Measurements from ENCODE around the gene SCCPDH.

Gene SCCPDH

DNA sequence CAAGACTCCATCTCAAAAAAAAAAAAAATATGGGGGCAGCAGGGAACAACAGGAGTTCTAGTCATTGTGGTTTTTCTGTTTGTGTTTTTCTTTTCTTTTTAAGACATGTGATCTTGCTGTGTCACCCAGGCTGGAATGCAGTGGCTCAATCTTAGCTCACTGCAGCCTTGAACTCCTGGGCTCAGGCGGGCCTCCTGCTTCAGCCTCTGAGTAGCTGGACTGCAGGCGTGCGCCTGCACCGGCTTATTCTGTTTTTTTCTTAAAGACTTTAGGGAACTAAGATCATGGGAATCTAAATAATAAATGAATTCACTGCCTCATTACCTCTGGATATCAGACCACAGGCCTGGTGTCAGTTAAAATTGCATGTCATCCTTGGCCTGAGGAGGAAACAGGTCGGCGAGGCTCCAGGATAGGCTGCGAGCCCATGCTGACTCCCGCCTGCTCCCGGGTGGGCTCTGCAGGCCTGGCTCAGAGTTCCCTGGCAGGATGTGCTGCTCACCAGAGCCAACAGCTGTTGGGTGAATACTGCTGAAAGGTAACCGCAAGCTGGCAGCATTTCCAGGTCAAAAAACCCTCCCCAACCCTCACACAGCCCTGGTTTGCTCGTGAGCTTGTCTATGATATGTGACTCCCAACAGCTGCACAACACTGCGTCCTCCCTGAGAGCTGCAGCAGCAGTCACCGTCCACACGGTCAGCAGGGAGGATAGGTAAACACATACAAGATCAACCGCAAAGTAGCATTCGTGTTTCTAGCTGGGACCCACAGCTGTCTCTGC, 58.1 kb downstream of the SCCPDH start:
- H3K9me3 ChIP-seq (ENCODE audit: insufficient read depth, low read depth, low read length), result peaks cover 2% of the 10 kb centered on the region
- H3K27ac ChIP-seq (ENCODE audit: low read depth, low read length), result no peak overlapping the region
- H4K8ac ChIP-seq (ENCODE audit: low read depth, low read length), result no peak overlapping the region
- no peak overlapping the region for H3K4me3 ChIP-seq (ENCODE audit: low read depth, low read length)
- peak in 1 of 2 donors; percentile 8 for DNase-seq
- H3K23ac ChIP-seq (ENCODE audit: low read length), result no peak overlapping the region
- H4K12ac ChIP-seq (ENCODE audit: low read depth, low read length), result no peak overlapping the region
- H3K36me3 ChIP-seq (ENCODE audit: control insufficient read depth in 1 of 2, insufficient read depth in 2 of 2, low read length in 2 of 2), result no peaks in the 10 kb centered on the region
- no peak overlapping the region for H3K4ac ChIP-seq (ENCODE audit: low read depth, low read length)
- H2AK5ac ChIP-seq (ENCODE audit: low read length), result no peak overlapping the region
- H3K4me2 ChIP-seq (ENCODE audit: low read length), result no peak overlapping the region
- H3K79me2 ChIP-seq (ENCODE audit: control insufficient read depth, insufficient read depth, low read length, poor library complexity), result no peaks in the 10 kb centered on the region
- H3K4me1 ChIP-seq (ENCODE audit: control insufficient read depth in 1 of 2, insufficient read depth in 2 of 2, low read length in 2 of 2), result no peaks in the 10 kb centered on the region
- no peak overlapping the region for H4K91ac ChIP-seq (ENCODE audit: low read depth, low read length)
- H2AFZ ChIP-seq (ENCODE audit: insufficient read depth, low read length, poor library complexity), result no peak overlapping the region
- no peaks in the 10 kb centered on the region for H3K79me1 ChIP-seq (ENCODE audit: low read length)
- no CpG with 5 or more reads among the region's 16 CpGs for WGBS (ENCODE audit: extremely low coverage, insufficient coverage, insufficient read length)
- no peak overlapping the region for H2BK120ac ChIP-seq (ENCODE audit: insufficient read depth, low read length, poor library complexity)
- H3K27me3 ChIP-seq (ENCODE audit: insufficient read depth, low read length), result no peaks in the 10 kb centered on the region
- no peak overlapping the region for H2BK12ac ChIP-seq (ENCODE audit: low read length)
- peak overlapping the region; percentile 34 for H3K14ac ChIP-seq (ENCODE audit: low read length)
- no peak overlapping the region for H3K9ac ChIP-seq (ENCODE audit: low read length)
- H2BK5ac ChIP-seq (ENCODE audit: low read depth, low read length, poor library complexity), result no peak overlapping the region
- H3K18ac ChIP-seq (ENCODE audit: low read length), result no peak overlapping the region

DNA sequence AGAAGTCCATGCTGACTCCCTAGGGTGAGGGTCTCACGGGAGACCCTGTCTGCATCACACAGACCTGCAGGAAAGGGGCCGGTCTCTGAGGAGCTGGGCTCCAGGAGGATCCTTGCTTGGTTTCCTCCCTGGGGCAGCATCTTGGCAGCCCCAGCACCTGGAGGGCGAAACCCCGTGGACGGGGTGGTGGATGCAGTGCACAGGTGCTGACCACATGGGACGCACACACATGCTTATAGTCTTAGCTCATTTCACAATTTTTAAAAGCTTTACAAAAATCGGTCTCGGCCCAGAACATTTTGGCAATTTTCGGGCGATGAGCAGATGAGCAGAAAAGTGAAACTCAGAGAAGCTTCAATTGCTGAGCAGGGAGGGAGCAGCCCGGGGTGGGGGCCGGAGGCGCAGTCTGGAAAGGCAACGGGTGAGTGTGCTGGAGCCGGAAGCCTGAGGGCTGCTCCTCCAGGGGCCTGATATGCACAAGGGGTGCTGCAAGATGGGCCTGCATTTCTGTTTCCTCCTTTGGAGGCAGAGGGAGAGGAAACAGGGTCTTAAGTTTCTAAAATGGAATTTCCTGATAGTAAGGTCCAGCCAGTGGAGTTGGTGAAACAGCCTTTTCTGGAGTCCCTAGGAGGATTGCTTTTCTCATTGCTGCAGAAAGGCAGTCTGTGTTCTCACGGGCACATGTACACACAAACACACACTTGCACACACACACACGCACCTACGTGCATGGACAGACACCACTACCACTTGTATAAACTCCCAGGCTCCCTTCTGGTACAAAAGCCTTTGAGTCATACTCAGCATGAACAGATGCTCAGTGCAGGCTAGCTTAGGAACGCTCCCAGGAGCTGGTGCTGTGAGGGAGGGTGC, 60.6 kb downstream of the SCCPDH start:
- H3K18ac ChIP-seq (ENCODE audit: low read length), result no peak overlapping the region
- H3K36me3 ChIP-seq (ENCODE audit: control insufficient read depth in 1 of 2, insufficient read depth in 2 of 2, low read length in 2 of 2), result no peaks in the 10 kb centered on the region
- H3K9me3 ChIP-seq (ENCODE audit: insufficient read depth, low read depth, low read length), result peaks cover 2% of the 10 kb centered on the region
- no peak overlapping the region for H2BK12ac ChIP-seq (ENCODE audit: low read length)
- H2AK5ac ChIP-seq (ENCODE audit: low read length), result no peak overlapping the region
- H3K4me1 ChIP-seq (ENCODE audit: control insufficient read depth in 1 of 2, insufficient read depth in 2 of 2, low read length in 2 of 2), result peaks cover 3 to 5% of the 10 kb centered on the region in 2 experiments
- H3K79me1 ChIP-seq (ENCODE audit: low read length), result no peaks in the 10 kb centered on the region
- no peak overlapping the region for H4K91ac ChIP-seq (ENCODE audit: low read depth, low read length)
- no CpG with 5 or more reads among the region's 19 CpGs for WGBS (ENCODE audit: extremely low coverage, insufficient coverage, insufficient read length)
- H4K12ac ChIP-seq (ENCODE audit: low read depth, low read length), result no peak overlapping the region
- H4K8ac ChIP-seq (ENCODE audit: low read depth, low read length), result no peak overlapping the region
- H3K4me2 ChIP-seq (ENCODE audit: low read length), result no peak overlapping the region
- H3K79me2 ChIP-seq (ENCODE audit: control insufficient read depth, insufficient read depth, low read length, poor library complexity), result no peaks in the 10 kb centered on the region
- no peak overlapping the region for H3K4me3 ChIP-seq (ENCODE audit: low read depth, low read length)
- no peaks in the 10 kb centered on the region for H3K27me3 ChIP-seq (ENCODE audit: insufficient read depth, low read length)
- H3K4ac ChIP-seq (ENCODE audit: low read depth, low read length), result no peak overlapping the region
- H2BK120ac ChIP-seq (ENCODE audit: insufficient read depth, low read length, poor library complexity), result no peak overlapping the region
- no peak for DNase-seq
- no peak overlapping the region for H2AFZ ChIP-seq (ENCODE audit: insufficient read depth, low read length, poor library complexity)
- H2BK5ac ChIP-seq (ENCODE audit: low read depth, low read length, poor library complexity), result no peak overlapping the region
- H3K9ac ChIP-seq (ENCODE audit: low read length), result no peak overlapping the region
- no peak overlapping the region for H3K23ac ChIP-seq (ENCODE audit: low read length)
- no peak overlapping the region for H3K27ac ChIP-seq (ENCODE audit: low read depth, low read length)
- H3K14ac ChIP-seq (ENCODE audit: low read length), result no peak overlapping the region

GRCh38 chr1:246785494-246786111, 61.4 kb downstream of the SCCPDH start:
- no peak overlapping the region for H2BK12ac ChIP-seq (ENCODE audit: low read length)
- H3K4me1 ChIP-seq (ENCODE audit: control insufficient read depth in 1 of 2, insufficient read depth in 2 of 2, low read length in 2 of 2), result peaks cover 3 to 5% of the 10 kb centered on the region in 2 experiments
- no peak overlapping the region for H3K18ac ChIP-seq (ENCODE audit: low read length)
- H4K8ac ChIP-seq (ENCODE audit: low read depth, low read length), result no peak overlapping the region
- no peak overlapping the region for H3K4me2 ChIP-seq (ENCODE audit: low read length)
- H3K14ac ChIP-seq (ENCODE audit: low read length), result no peak overlapping the region
- no peaks in the 10 kb centered on the region for H3K79me2 ChIP-seq (ENCODE audit: control insufficient read depth, insufficient read depth, low read length, poor library complexity)
- no peaks in the 10 kb centered on the region for H3K79me1 ChIP-seq (ENCODE audit: low read length)
- peak overlapping the region; percentile 47 for H4K12ac ChIP-seq (ENCODE audit: low read depth, low read length)
- peaks cover 2% of the 10 kb centered on the region for H3K9me3 ChIP-seq (ENCODE audit: insufficient read depth, low read depth, low read length)
- H3K27ac ChIP-seq (ENCODE audit: low read depth, low read length), result no peak overlapping the region
- no peak overlapping the region for H2AFZ ChIP-seq (ENCODE audit: insufficient read depth, low read length, poor library complexity)
- H4K91ac ChIP-seq (ENCODE audit: low read depth, low read length), result no peak overlapping the region
- H2BK5ac ChIP-seq (ENCODE audit: low read depth, low read length, poor library complexity), result no peak overlapping the region
- no peaks in the 10 kb centered on the region for H3K27me3 ChIP-seq (ENCODE audit: insufficient read depth, low read length)
- H3K4me3 ChIP-seq (ENCODE audit: low read depth, low read length), result no peak overlapping the region
- no peak overlapping the region for H3K23ac ChIP-seq (ENCODE audit: low read length)
- H3K9ac ChIP-seq (ENCODE audit: low read length), result no peak overlapping the region
- DNase-seq, result no peak
- H2BK120ac ChIP-seq (ENCODE audit: insufficient read depth, low read length, poor library complexity), result no peak overlapping the region
- no peak overlapping the region for H3K4ac ChIP-seq (ENCODE audit: low read depth, low read length)
- no CpG with 5 or more reads among the region's 18 CpGs for WGBS (ENCODE audit: extremely low coverage, insufficient coverage, insufficient read length)
- H3K36me3 ChIP-seq (ENCODE audit: control insufficient read depth in 1 of 2, insufficient read depth in 2 of 2, low read length in 2 of 2), result no peaks in the 10 kb centered on the region
- H2AK5ac ChIP-seq (ENCODE audit: low read length), result no peak overlapping the region

- H3K36me3 ChIP-seq (ENCODE audit: control insufficient read depth in 1 of 2, insufficient read depth in 2 of 2, low read length in 2 of 2), result no peaks in the 10 kb centered on the region
- WGBS (ENCODE audit: extremely low coverage, insufficient coverage, insufficient read length), result no CpG with 5 or more reads among the region's 19 CpGs
- H3K27me3 ChIP-seq (ENCODE audit: insufficient read depth, low read length), result no peaks in the 10 kb centered on the region
- no peak overlapping the region for H3K4me3 ChIP-seq (ENCODE audit: low read depth, low read length)
- no peak overlapping the region for H3K14ac ChIP-seq (ENCODE audit: low read length)
- H3K23ac ChIP-seq (ENCODE audit: low read length), result no peak overlapping the region
- no peak overlapping the region for H3K4me2 ChIP-seq (ENCODE audit: low read length)
- no peak overlapping the region for H4K91ac ChIP-seq (ENCODE audit: low read depth, low read length)
- H2AFZ ChIP-seq (ENCODE audit: insufficient read depth, low read length, poor library complexity), result no peak overlapping the region
- H4K8ac ChIP-seq (ENCODE audit: low read depth, low read length), result no peak overlapping the region
- H2AK5ac ChIP-seq (ENCODE audit: low read length), result no peak overlapping the region
- H3K9me3 ChIP-seq (ENCODE audit: insufficient read depth, low read depth, low read length), result peaks cover 2% of the 10 kb centered on the region
- DNase-seq, result no peak
- no peak overlapping the region for H3K27ac ChIP-seq (ENCODE audit: low read depth, low read length)
- no peak overlapping the region for H2BK120ac ChIP-seq (ENCODE audit: insufficient read depth, low read length, poor library complexity)
- H4K12ac ChIP-seq (ENCODE audit: low read depth, low read length), result no peak overlapping the region
- H3K18ac ChIP-seq (ENCODE audit: low read length), result no peak overlapping the region
- H2BK12ac ChIP-seq (ENCODE audit: low read length), result no peak overlapping the region
- H3K79me2 ChIP-seq (ENCODE audit: control insufficient read depth, insufficient read depth, low read length, poor library complexity), result no peaks in the 10 kb centered on the region
- H3K4me1 ChIP-seq (ENCODE audit: control insufficient read depth in 1 of 2, insufficient read depth in 2 of 2, low read length in 2 of 2), result peaks cover 3 to 5% of the 10 kb centered on the region in 2 experiments
- no peak overlapping the region for H3K4ac ChIP-seq (ENCODE audit: low read depth, low read length)
- H3K9ac ChIP-seq (ENCODE audit: low read length), result no peak overlapping the region
- H2BK5ac ChIP-seq (ENCODE audit: low read depth, low read length, poor library complexity), result no peak overlapping the region
- no peaks in the 10 kb centered on the region for H3K79me1 ChIP-seq (ENCODE audit: low read length)
These were observed 62.5 kb downstream of the SCCPDH start for GRCh38 chr1:246786606-246787238.

All from trophoblast cell (in vitro differentiated cells and primary cell).